ENCODE results near the gene STOM.

GRCh38 chr9:121349009-121349408 lies 21.0 kb downstream of the STOM start:
- TF ChIP-seq CTCF (IDR thresholded peaks at IDR 0.05; ENCODE audit: low read depth, low read length) = no peak
- no peak for TF ChIP-seq EZH2phosphoT487 (IDR thresholded peaks at IDR 0.05; ENCODE audit: low read depth)

Measured in OCI-LY3 (cell line).